ENCODE data around the gene CCDC27. TPM values are rescaled to one million over a fixed set of nuclear protein-coding genes. Genes with fewer than 3 reads are reported as not detected.

CCDC27 gene
- total RNA-seq, 1 donor from 2014 or later: not detected

GRCh38 chr1:3707298-3707938 is 44.8 kb upstream of the CCDC27 start:
- Mint-ChIP-seq H3K27ac (no peak overlapping the region), H3K36me3 (no peaks in the 10 kb centered on the region)

DNA sequence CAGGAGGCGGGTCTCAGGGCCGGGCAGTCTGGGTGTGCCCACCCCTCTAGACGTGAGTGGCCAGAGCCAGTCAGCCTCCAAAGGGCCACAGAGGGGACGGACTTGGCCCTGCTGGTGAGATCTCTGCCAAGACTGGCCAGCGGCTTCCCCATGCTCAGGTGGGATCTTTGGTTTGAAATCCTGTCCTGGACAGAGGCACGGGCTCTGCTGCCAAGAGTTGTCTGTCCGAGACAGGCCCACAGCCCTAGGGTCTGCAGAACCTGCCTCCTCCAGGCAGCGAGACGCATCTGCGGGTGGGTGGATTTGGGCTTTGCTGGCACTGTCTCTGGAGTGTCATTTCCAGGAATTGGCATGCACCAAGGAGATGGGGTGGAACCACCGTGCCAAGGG is 44.3 kb upstream of the CCDC27 start:
- Histone ChIP-seq H3K4me2 (peak overlapping the region; percentile 75), H3K9me3 (ENCODE audit: low read depth) (no peaks in the 10 kb centered on the region), H3K4me3 (peak overlapping the region; percentile 1), H3K4me1 (peaks cover 35% of the 10 kb centered on the region), H3K27ac (no peak overlapping the region), H4K20me1 (ENCODE audit: low read depth) (peaks cover 8% of the 10 kb centered on the region), H3K36me3 (no peaks in the 10 kb centered on the region), H3F3A (ENCODE audit: low read depth) (peaks cover 5% of the 10 kb centered on the region), H2AFZ (replicated peaks) (no peak overlapping the region), H3K79me2 (ENCODE audit: low read depth) (no peaks in the 10 kb centered on the region), H3K27me3 (peaks cover 23% of the 10 kb centered on the region), H3K9ac (no peak overlapping the region)
- no peak overlapping the region for H3K27ac Mint-ChIP-seq
- no peaks in the 10 kb centered on the region for H3K36me3 Mint-ChIP-seq
- H3K4me1 Mint-ChIP-seq: peaks cover 32% of the 10 kb centered on the region
- TF ChIP-seq, protein P1, sequence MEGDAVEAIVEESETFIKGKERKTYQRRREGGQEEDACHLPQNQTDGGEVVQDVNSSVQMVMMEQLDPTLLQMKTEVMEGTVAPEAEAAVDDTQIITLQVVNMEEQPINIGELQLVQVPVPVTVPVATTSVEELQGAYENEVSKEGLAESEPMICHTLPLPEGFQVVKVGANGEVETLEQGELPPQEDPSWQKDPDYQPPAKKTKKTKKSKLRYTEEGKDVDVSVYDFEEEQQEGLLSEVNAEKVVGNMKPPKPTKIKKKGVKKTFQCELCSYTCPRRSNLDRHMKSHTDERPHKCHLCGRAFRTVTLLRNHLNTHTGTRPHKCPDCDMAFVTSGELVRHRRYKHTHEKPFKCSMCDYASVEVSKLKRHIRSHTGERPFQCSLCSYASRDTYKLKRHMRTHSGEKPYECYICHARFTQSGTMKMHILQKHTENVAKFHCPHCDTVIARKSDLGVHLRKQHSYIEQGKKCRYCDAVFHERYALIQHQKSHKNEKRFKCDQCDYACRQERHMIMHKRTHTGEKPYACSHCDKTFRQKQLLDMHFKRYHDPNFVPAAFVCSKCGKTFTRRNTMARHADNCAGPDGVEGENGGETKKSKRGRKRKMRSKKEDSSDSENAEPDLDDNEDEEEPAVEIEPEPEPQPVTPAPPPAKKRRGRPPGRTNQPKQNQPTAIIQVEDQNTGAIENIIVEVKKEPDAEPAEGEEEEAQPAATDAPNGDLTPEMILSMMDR (IDR thresholded peaks at IDR 0.05): no peak
- TF ChIP-seq EZH2phosphoT487 (IDR thresholded peaks at IDR 0.05) (no peak), EZH2 (IDR thresholded peaks at IDR 0.05) (no peak)
- DNase-seq (ENCODE audit: low spot score): no peak
- H3K4me3 Mint-ChIP-seq: no peak overlapping the region
- no peaks in the 10 kb centered on the region for H3K9me3 Mint-ChIP-seq
- H3K27me3 Mint-ChIP-seq (ENCODE audit: insufficient read depth, low read depth): peaks cover 24% of the 10 kb centered on the region

More at GRCh38 chr1:3707298-3707938, 44.8 kb upstream of the CCDC27 start:
- Histone ChIP-seq H3K4me3 (peak overlapping the region; percentile 1), H3K79me2 (ENCODE audit: low read depth) (no peaks in the 10 kb centered on the region), H3K4me1 (peaks cover 40% of the 10 kb centered on the region), H3K9ac (no peak overlapping the region), H3K9me3 (ENCODE audit: low read depth) (no peaks in the 10 kb centered on the region), H3K36me3 (no peaks in the 10 kb centered on the region), H3F3A (ENCODE audit: low read depth) (peaks cover 5% of the 10 kb centered on the region), H2AFZ (replicated peaks) (no peak overlapping the region), H3K27ac (no peak overlapping the region), H4K20me1 (ENCODE audit: low read depth) (peaks cover 8% of the 10 kb centered on the region), H3K27me3 (peaks cover 23% of the 10 kb centered on the region), H3K4me2 (peak overlapping the region; percentile 75)
- peaks cover 24% of the 10 kb centered on the region for H3K27me3 Mint-ChIP-seq (ENCODE audit: insufficient read depth, low read depth)
- no peak overlapping the region for H3K4me3 Mint-ChIP-seq
- peaks cover 33% of the 10 kb centered on the region for H3K4me1 Mint-ChIP-seq
- DNase-seq (ENCODE audit: low spot score): peak; percentile 82
- no peaks in the 10 kb centered on the region for H3K9me3 Mint-ChIP-seq
- TF ChIP-seq, protein P1 (IDR thresholded peaks at IDR 0.05): no peak
- no peak for TF ChIP-seq EZH2phosphoT487 (IDR thresholded peaks at IDR 0.05)
- TF ChIP-seq EZH2 (IDR thresholded peaks at IDR 0.05): no peak

DNA sequence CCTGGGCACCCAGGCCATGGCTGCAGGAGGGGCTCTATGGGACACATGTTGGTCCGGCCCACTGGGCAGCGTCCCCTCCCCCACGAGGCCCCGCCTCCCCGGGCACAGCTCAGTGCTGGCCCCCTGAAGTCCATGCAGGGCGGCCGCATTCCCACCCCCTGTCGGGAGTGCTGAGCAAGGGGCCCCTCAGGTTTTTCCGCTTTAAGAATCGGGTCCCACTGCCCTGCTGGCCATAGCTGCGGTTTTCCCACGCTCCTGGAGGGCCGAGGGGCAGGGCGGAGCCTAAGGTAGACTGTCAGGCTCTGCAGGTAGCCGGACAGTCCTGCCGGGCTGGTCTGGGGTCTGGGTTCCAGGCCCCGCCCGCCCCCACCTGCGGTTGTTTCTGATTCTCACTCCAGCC is 43.5 kb upstream of the CCDC27 start:
- no peak overlapping the region for H3K4me3 Mint-ChIP-seq
- H3K27ac Mint-ChIP-seq: no peak overlapping the region

More for the DNA sequence above, 43.5 kb upstream of the CCDC27 start:
- Histone ChIP-seq H3K79me2 (ENCODE audit: low read depth) (no peaks in the 10 kb centered on the region), H3K4me3 (peak overlapping the region; percentile 13), H3K9me3 (ENCODE audit: low read depth) (no peaks in the 10 kb centered on the region), H3K4me2 (peak overlapping the region; percentile 70), H4K20me1 (ENCODE audit: low read depth) (peaks cover 12% of the 10 kb centered on the region), H3K9ac (no peak overlapping the region), H3K27ac (no peak overlapping the region), H3K36me3 (no peaks in the 10 kb centered on the region), H2AFZ (replicated peaks) (no peak overlapping the region), H3K4me1 (peaks cover 27% of the 10 kb centered on the region), H3F3A (ENCODE audit: low read depth) (peaks cover 5% of the 10 kb centered on the region), H3K27me3 (peaks cover 23% of the 10 kb centered on the region)
- Mint-ChIP-seq H3K36me3 (no peaks in the 10 kb centered on the region), H3K27me3 (ENCODE audit: insufficient read depth, low read depth) (peaks cover 24% of the 10 kb centered on the region), H3K4me1 (peaks cover 26% of the 10 kb centered on the region), H3K9me3 (no peaks in the 10 kb centered on the region)
- DNase-seq (ENCODE audit: low spot score): peak; percentile 49
- TF ChIP-seq EZH2 (IDR thresholded peaks at IDR 0.05) (no peak), EZH2phosphoT487 (IDR thresholded peaks at IDR 0.05) (no peak)
- TF ChIP-seq, protein P1 (IDR thresholded peaks at IDR 0.05): no peak

Data from neural progenitor cell (in vitro differentiated cells).